SJSA1 (cell line): ENCODE results near the gene ZNF273. TPM values are rescaled to one million over a fixed set of nuclear protein-coding genes. Genes with fewer than 3 reads are reported as not detected.

ENCODE experiments used
- DNase-seq, 2 experiments: peaks; one replicate each; pipeline ENCODE4 v3.0.0-alpha.2; 2015 to 2020; ENCODE audit warnings: low spot score in 2 of 2, low read depth in 1 of 2
- H3K27ac ChIP-seq: fragments of 250-450 bp; sonication (Bioruptor Pico); 2 replicates; pipeline ENCODE4 v1.5.1; 2020; ENCODE audit warnings: mild to moderate bottlenecking, moderate library complexity
- H3K27me3 ChIP-seq: fragments of 250-450 bp; sonication (Bioruptor Pico); replicated peaks from 2 replicates; pipeline ENCODE4 v1.5.1; 2020; ENCODE audit warnings: mild to moderate bottlenecking, moderate library complexity
- H3K36me3 ChIP-seq: fragments of 250-450 bp; sonication (Bioruptor Pico); 2 replicates; pipeline ENCODE4 v1.5.1; 2020; ENCODE audit warnings: mild to moderate bottlenecking
- H3K4me1 ChIP-seq: fragments of 250-450 bp; sonication (Bioruptor Pico); replicated peaks from 2 replicates; pipeline ENCODE4 v1.6.1; 2021; ENCODE audit warnings: mild to moderate bottlenecking
- H3K4me3 ChIP-seq: fragments of 250-450 bp; sonication (Bioruptor Pico); 2 replicates; pipeline ENCODE4 v1.5.1; 2020; ENCODE audit warnings: mild to moderate bottlenecking
- H3K9me3 ChIP-seq: fragments of 250-450 bp; sonication (Bioruptor Pico); replicated peaks from 2 replicates; pipeline ENCODE4 v1.5.1; 2020; ENCODE audit warnings: mild to moderate bottlenecking
- total RNA-seq: library from RNA; depleted of rRNA; stranded (reverse); fragments of >200 nt; shearing (Covaris generic); gene quantifications from 2 replicates; pipeline ENCODE4 v1.2.3, GENCODE V29; 2014; rRNA removed

ZNF273 gene
- total RNA-seq, 1 experiment from 2014 or later, result 4.5 TPM

DNA sequence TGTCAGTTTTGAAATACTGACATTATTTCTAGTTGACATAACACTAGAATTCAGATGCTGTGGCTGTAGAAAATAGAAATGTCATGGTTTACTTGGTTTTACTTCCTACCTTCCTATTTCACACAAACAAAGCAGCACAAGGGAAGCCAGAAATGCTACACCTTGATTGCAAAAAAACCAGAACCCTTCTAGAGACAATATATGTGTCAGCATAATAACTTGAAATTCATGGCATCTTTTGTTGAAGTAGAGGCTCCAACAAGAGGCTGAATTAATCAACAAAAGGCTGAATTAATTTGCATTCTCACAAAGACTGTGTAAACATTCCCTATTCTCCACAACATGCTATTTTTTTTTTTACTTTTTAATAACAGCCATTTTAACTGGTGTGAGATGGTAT is 62.5 kb downstream of the ZNF273 start:
- Histone ChIP-seq H3K4me3 (no peak overlapping the region), H3K9me3 (peaks cover 4% of the 10 kb centered on the region; the same call in 1 of the 2 replicates), H3K27me3 (no peaks in the 10 kb centered on the region), H3K36me3 (no peaks in the 10 kb centered on the region), H3K27ac (no peak overlapping the region), H3K4me1 (no peaks in the 10 kb centered on the region)
- no peak for DNase-seq

GRCh38 chr7:64978497-64979203 is 75.6 kb downstream of the ZNF273 start:
- peaks cover 16% of the 10 kb centered on the region for H3K36me3 ChIP-seq

More at GRCh38 chr7:64978497-64979203, 75.6 kb downstream of the ZNF273 start:
- DNase-seq, result no peak
- Histone ChIP-seq H3K27ac (no peak overlapping the region), H3K4me1 (no peaks in the 10 kb centered on the region), H3K27me3 (no peaks in the 10 kb centered on the region), H3K4me3 (no peak overlapping the region), H3K9me3 (peaks cover 17% of the 10 kb centered on the region)

Other genes with a start within 250 kb of the ZNF273 start
- 2.9 and 7.3 TPM in 2 replicates for gene ZNF107, start 237.1 kb upstream of the ZNF273 start, total RNA-seq
- gene ZNF138, start 108.8 kb upstream of the ZNF273 start, total RNA-seq, result 6.9 and 9.1 TPM in 2 replicates
- 2.3 and 2.8 TPM in 2 replicates for gene ZNF117, start 87.8 kb downstream of the ZNF273 start, total RNA-seq
- gene ERV3-1, start 103.4 kb downstream of the ZNF273 start, total RNA-seq, result 1.5 and 4.0 TPM in 2 replicates